ENCODE data around the gene EMID1.

DNA sequence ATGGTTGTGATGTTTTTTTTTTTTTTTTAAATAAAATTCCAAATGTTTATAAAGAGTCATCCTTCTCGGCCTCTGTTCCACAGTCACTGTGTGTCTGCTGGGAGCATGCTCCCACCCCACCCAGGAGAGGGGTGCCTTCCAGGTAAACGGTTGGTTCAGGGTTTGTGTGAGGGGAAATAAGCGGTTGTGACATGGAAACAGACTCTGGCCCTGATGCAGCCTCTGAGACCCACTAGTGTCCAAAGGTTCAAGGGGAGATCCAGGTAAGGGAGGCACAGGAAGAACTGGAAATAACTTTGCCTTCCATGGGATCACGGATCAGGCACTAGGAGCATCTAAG, 94.7 kb downstream of the EMID1 start:
- TF ChIP-seq, protein P1, sequence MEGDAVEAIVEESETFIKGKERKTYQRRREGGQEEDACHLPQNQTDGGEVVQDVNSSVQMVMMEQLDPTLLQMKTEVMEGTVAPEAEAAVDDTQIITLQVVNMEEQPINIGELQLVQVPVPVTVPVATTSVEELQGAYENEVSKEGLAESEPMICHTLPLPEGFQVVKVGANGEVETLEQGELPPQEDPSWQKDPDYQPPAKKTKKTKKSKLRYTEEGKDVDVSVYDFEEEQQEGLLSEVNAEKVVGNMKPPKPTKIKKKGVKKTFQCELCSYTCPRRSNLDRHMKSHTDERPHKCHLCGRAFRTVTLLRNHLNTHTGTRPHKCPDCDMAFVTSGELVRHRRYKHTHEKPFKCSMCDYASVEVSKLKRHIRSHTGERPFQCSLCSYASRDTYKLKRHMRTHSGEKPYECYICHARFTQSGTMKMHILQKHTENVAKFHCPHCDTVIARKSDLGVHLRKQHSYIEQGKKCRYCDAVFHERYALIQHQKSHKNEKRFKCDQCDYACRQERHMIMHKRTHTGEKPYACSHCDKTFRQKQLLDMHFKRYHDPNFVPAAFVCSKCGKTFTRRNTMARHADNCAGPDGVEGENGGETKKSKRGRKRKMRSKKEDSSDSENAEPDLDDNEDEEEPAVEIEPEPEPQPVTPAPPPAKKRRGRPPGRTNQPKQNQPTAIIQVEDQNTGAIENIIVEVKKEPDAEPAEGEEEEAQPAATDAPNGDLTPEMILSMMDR (conservative IDR thresholded peaks at IDR 0.05; ENCODE audit: low read length): no peak
- TF ChIP-seq EZH2phosphoT487 (IDR thresholded peaks at IDR 0.05; ENCODE audit: borderline replicate concordance, low read depth, low read length): no peak
